Measurements from ENCODE around the gene TENM4.

TENM4 gene

GRCh38 chr11:78767027-78767932 is 673.5 kb downstream of the TENM4 start:
- no peak for DNase-seq

DNA sequence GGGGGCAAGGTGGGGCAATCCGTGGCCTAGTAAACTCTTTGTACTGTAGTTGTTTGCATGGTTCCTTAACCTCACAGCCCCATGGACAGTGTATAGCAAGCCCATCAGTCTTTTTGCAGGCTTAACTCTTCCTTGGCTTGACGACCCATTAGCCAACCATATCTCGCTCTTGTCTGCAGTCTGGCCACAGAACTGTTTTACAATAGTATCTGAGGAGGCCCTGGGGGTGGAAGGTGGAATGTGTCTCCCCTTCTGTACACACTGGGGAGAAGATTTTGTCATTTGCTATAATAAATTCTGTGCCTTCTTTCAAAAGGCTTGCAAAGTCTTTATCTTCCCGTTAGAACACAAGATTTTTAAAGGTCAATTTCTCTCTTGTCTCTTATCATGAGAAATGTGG is 675.9 kb downstream of the TENM4 start:
- DNase-seq = no peak

DNA sequence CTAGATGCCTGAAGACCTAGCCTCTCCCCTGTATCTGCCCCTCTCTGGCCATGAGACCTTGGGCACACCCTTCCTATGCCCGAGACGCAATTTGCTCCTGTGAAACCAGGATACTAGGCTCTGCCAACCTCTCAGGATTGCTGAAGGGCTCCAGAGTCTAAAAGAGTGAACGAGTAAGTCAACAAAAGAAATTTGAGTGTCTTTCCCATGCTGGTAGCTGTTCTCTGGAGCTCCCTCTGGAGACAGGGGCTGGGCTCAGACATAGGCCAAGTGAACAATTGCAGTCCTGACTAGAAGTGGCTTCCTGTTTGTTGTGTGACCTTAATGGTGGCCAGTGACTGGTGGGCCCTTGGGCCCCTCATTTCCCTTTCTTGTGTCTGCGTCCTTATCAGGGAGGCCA is 677.2 kb downstream of the TENM4 start:
- no peak for DNase-seq

DNA sequence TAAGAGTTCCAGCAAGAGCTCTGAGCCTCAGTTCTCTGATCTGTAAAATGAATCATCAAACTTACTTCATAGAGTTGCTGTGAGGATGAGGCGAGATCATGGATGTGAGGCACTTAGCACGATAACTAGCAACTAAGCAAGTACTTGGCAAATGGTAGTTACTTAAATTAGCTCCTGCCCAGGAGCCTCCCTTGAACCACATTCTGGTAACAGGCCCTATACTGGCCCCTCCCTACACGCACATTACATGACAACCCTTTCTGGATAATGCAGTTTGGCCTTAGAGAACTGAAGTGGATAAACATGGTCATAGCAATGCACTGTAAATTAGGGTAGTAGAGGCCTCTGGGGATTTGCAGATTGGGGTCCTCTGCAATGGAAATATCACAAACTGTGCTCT is 678.7 kb downstream of the TENM4 start:
- no peak for DNase-seq

DNA sequence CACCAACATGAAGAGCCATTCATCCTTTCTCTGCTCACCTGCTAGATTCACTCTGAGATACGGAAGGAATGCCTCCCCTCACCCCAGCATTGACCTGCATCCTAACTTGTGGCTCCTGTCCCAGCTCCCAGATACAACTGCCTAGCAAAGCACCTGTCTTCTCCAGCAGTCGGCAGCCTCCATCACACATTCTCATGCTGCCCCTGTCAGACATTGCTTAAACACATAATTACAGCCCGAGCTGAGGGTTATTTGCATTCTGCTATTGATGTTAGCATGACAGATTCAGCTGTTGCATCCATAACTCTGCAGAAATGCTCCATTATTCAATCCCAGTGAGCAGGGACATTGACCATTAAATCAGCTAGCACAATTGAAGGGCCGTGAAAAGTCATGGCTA is 681.8 kb downstream of the TENM4 start:
- DNase-seq = no peak

DNA sequence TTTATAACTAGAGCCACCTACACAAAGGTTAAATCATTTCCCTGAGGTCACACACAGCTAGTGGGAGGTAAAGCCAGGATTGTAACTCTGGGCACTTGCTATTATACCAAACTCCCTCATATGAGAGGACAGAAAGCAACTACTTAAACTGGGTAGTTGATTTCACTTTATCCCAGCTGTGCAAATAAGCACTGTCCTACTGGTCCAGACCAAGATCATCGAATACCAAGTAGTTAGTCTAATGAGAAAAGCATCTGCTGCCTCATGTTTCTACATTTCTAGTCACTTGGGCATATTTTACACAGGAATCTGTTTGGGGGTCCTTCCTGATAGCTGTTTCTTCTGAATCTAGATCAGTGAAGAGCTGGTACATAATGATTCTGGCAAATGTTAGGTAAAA is 687.5 kb downstream of the TENM4 start:
- DNase-seq = no peak

DNA sequence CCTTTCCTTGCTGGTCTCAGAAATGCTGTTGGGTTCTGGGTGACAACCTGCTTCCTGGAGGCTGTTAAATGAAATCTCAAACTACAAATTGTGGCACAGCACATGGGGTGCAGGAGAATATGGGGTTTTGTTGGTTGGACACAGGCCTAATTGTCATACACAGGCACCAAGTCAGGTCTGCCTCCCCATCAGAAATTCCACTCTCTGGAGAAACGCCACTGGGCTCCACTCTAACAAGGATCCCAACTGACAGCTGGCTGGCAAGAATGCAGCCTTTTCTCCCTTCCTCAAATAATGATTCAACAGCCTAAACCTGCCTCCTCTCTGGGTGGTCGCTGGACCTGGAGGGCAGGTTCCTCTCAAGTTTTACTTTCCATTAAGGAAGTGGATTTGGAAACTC is 688.3 kb downstream of the TENM4 start:
- DNase-seq = no peak

DNA sequence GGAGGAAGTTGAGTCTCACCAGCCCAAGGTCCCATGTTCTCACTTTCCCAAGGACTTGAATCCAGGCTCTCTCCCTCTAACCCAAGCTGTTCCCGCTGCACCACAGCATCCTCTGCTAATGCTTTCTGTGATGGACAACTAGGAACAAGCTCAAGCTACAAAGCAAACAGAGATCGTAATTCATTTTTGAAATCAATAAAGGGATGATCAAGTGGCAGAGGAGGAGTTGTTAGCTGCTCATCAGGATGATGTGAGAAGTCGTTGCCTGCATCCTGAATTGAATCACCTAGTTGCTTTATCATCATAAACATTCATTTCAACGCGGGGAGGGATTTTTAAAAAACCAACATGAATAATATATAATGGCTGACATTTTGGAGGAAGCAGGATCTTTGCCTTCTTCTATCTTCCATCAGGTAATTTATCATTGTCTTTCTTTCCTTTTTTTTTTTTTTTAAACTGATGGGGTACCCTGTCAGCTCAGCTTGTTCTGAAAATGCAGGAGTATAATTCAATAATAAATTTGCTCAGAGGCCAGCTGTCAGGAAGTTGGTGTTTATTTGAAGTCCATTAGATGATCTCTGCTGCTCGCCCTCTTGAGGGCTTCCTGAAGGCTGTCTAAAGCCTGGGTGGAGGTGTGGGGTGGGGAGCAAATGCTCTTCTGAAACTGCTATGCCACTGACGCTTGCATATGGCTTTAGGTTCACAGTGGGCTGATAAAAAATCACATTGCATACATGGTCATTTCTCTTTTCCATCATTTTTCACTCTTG is 691.7 kb downstream of the TENM4 start:
- DNase-seq = no peak

GRCh38 chr11:78744949-78745348 is 695.9 kb downstream of the TENM4 start:
- no peak for DNase-seq

DNA sequence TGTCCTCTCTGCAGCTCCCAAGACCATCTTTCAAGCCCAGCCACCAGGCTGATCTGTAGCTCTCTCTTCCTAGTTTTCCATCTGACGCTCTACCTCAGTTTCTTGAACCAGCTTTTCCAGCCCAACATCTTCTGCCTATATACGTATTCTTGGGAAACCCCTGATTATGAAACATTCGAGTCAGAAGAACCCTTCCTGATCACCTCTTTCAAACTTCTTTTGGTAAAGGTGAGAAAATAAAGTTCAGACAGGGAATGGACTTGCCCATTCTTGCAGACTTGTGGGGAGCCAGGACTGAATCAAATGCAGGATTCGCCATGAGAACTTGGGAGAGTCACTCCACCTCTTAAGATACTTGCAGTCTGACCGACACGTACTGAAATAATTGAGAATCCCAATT is 696.6 kb downstream of the TENM4 start:
- no peak for DNase-seq

DNA sequence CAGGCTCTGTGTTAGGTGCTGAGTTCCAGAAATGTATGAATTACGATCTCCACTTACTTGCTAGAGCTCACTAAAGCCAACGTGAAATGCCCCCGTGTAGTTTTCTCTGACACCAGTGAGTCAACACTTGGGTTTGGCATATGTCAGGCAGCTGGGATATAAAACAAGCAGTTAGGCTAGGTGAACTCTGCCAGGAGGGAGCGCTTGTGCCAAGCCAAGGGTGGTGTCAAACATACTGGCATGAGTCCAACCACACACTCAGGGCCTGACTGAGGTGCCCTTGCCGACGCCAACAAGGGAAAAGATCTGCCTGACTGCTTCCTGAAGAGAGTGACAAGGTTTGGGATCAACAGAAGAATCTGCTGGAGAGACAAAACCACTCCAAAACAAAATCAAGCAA is 698.4 kb downstream of the TENM4 start:
- no peak for DNase-seq

DNA sequence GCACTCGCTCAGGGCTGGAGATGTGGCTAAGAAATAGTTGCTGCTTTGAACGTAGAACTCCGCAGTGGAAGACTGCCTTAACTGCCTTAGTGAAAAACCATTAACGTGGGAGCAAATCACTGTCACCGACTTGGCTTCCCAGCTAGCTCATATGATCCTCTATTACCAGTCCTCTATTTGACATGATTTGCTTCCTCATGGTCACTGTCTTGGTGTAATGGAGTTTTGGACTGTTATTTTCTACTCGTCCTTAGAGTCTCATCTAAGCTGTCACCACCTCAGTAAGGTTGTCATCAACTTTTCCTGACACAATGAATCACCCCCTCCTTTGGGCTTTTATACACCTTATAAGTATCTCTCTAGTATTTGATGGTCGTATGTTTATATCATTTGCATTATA is 699.1 kb downstream of the TENM4 start:
- DNase-seq = no peak

GRCh38 chr11:78740199-78741071 is 700.4 kb downstream of the TENM4 start:
- no peak for DNase-seq

GRCh38 chr11:78737891-78738290 is 702.9 kb downstream of the TENM4 start:
- DNase-seq = no peak

DNA sequence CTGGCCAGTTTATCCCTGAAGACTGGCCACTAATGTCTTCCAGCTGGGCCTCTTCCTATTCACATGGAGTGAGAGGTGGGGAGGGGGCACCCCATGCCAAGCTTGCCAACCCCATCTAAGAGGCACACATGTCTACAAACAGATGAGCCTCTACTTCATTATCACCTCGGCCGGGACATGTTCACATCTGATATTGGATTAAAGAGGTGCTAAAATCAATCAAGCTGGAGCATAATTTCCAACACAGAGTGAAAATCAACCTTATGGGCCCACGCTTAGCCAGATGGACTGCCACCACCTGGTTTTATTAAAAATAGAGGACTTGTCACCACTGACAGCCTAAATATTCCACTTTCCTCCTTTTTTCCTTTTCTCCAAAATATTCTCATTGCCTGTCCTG is 703.5 kb downstream of the TENM4 start:
- DNase-seq = no peak

- no peak for DNase-seq
Observed at GRCh38 chr11:78735711-78736110, 705.1 kb downstream of the TENM4 start.

- no peak for DNase-seq
Observed at GRCh38 chr11:78733031-78733430, 707.8 kb downstream of the TENM4 start.

DNA sequence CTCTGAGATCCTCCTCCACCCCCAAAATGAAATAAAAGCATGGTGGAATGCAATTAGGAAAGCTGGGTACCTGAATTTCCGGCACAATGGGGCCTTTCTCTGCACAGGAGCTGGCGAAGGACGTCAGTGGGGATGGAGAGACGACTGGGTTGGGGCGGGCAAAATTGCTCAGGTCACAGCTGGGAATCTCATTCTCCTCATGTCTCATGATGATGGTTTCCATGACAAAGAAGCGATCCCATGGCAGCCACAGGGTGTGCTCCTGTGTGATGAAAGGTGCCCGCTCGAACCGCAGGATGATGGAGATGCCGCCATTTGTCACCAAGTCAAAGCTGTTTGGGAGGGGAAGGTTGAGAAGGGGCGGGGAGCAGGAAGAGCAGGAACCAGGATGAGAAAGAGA is 708.6 kb downstream of the TENM4 start:
- no peak for DNase-seq

- DNase-seq = no peak
Observed at GRCh38 chr11:78731027-78731426, 709.8 kb downstream of the TENM4 start.

- no peak for DNase-seq
Observed at GRCh38 chr11:78730267-78730824, 710.5 kb downstream of the TENM4 start.

- no peak for DNase-seq
Observed at GRCh38 chr11:78727816-78728215, 713.0 kb downstream of the TENM4 start.

DNA sequence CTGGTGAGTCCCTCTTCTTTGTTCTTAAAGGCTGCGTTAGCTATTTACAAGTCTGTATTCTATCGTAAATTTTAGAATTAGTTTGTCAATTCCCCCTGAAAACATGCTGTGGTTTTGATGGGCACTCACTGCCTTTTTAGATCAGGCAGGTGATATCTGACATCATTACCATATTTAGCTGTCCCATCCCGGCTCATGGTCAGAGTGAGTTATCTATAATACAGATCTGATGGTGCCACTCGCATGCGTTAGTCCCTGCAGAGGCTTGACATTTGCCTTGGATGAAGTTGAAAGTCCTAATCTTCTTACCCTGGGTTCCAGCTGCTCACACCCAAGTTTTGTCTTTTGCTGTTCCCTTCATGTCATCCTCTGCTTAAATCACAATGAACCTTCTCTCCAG is 715.6 kb downstream of the TENM4 start:
- DNase-seq = no peak

- no peak for DNase-seq
Observed at GRCh38 chr11:78722786-78723185, 718.0 kb downstream of the TENM4 start.

All from stimulated activated CD8-positive, alpha-beta memory T cell treated with anti-CD3 and anti-CD28 coated beads, Interleukin-4, amount 100 ng/mL, for 48 hours (primary cell).